ENCODE results near the gene BBLN.
A peak's percentile ranks its signal among the peaks of the same experiment; 100 is the strongest.
"Not testable (repeated sequence)": the region's sequence is repeated elsewhere in the genome, so short reads cannot be mapped to it uniquely, and the experiment has no call there.

Gene BBLN

GRCh38 chr9:128131346-128131745 is 28.7 kb upstream of the BBLN start:
- not testable (repeated sequence) for H3K9me3 Mint-ChIP-seq, DNase-seq

DNA sequence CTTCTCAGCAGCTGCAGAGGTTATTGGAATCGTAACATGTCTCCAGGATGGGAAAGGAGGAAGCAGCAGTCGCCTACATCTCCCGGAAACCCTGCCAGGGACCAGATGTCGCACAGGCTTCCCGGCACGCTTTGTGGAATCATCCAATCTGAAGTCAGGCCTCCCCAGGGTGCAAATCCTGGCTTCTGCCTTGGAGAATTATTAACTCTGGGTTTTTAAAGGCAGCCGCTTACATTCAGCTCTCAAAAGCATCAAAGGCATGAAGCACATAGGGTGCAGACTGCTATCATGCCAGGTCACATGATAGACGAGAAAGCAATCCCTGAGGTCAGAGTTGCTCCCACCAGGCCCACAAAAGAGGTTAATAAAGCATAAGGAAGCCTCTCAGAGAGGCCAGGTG is 27.9 kb upstream of the BBLN start:
- DNase-seq; H3K36me3 Mint-ChIP-seq (ENCODE audit: low read depth); H3K4me3 Mint-ChIP-seq; H3K27me3 Mint-ChIP-seq; H3K9me3 Mint-ChIP-seq; H3K27ac Mint-ChIP-seq: not testable (repeated sequence)
- peaks cover 15% of the 10 kb centered on the region for H3K4me1 Mint-ChIP-seq (ENCODE audit: low read depth)

More at GRCh38 chr9:128131346-128131745, 28.7 kb upstream of the BBLN start:
- not testable (repeated sequence) for H3K27ac Mint-ChIP-seq; H3K27me3 Mint-ChIP-seq; H3K4me3 Mint-ChIP-seq; H3K36me3 Mint-ChIP-seq (ENCODE audit: low read depth)
- H3K4me1 Mint-ChIP-seq (ENCODE audit: low read depth), result peaks cover 17% of the 10 kb centered on the region

- not testable (repeated sequence) for DNase-seq; H3K9me3 Mint-ChIP-seq; H3K4me1 Mint-ChIP-seq (ENCODE audit: low read depth); H3K27ac Mint-ChIP-seq; H3K27me3 Mint-ChIP-seq; H3K4me3 Mint-ChIP-seq; H3K36me3 Mint-ChIP-seq (ENCODE audit: low read depth)
Observed at GRCh38 chr9:128135561-128135960, 24.5 kb upstream of the BBLN start.

DNA sequence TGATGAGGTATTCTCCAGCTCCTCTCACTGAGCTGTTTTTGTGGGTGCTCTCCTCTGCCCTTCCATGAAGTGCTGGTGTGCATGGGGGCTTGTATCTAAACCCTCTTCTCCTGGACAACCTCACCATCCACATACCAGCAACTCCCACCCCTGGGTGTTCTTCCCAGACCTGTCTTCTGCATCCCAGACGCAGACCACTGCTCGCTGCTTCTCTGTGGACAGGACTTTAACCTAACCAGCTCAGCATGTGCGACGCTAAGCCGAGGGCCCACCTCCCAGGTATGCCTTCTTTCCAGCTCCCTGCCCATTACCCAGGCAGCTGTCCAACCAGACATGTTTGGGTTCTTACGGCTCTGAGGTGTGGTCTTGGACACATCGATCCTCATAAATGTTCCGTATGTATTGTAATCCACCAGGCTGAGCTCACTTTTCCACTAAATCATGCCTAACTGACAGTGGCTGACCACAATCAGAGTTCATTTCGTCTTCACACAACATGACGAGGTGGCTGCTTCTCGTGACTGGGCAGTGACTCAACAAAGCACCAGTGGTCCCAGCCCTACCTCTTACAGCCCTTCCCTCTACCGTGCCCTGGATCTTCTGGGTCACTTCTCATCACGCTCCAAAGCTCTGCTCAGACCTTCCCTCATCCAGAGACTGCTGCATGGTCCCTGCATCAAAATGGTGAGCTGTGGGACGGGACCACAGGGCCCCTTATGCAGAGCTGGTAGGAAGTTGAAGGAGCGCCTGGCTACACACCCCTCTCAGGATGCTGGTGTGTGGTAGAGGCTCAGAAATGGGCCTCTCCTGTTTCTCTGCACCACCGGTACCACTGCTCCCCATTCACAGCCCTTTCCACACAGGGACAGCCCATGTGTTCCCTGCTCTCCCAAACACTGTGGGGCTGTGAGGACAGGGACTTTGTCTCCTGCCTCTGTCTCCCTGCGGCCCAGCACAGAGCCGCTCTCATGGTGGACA is 23.0 kb upstream of the BBLN start:
- H3K4me3 Mint-ChIP-seq, result no peak overlapping the region
- no peak overlapping the region for H3K27ac Mint-ChIP-seq
- H3K36me3 Mint-ChIP-seq (ENCODE audit: low read depth), result no peaks in the 10 kb centered on the region
- no peaks in the 10 kb centered on the region for H3K9me3 Mint-ChIP-seq
- peaks cover 6% of the 10 kb centered on the region for H3K4me1 Mint-ChIP-seq (ENCODE audit: low read depth)
- no peak for DNase-seq
- H3K27me3 Mint-ChIP-seq, result peaks cover 4% of the 10 kb centered on the region

DNA sequence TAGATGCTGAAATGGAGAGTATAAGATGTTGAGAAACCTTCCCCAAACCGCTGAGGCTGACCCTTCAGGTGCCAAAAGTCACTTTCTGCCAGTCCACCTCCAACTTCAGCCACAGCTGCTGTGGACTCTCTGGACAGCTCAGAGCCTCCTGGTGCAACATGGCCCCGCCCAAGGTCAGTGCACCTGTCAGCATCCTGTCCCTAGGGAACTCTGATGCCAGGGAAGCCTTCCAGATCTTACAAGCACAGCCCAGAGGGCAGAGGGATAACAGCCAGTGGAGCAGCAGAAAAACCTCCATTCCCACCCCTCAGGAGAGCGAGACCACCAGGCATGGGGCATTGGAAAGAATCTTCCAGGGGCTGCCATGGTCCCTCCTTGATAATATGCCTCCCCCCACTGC is 22.1 kb upstream of the BBLN start:
- Mint-ChIP-seq H3K9me3 (no peaks in the 10 kb centered on the region), H3K27ac (no peak overlapping the region), H3K27me3 (no peaks in the 10 kb centered on the region), H3K4me3 (no peak overlapping the region), H3K36me3 (ENCODE audit: low read depth) (no peaks in the 10 kb centered on the region), H3K4me1 (ENCODE audit: low read depth) (peaks cover 12% of the 10 kb centered on the region)
- DNase-seq, result no peak

DNA sequence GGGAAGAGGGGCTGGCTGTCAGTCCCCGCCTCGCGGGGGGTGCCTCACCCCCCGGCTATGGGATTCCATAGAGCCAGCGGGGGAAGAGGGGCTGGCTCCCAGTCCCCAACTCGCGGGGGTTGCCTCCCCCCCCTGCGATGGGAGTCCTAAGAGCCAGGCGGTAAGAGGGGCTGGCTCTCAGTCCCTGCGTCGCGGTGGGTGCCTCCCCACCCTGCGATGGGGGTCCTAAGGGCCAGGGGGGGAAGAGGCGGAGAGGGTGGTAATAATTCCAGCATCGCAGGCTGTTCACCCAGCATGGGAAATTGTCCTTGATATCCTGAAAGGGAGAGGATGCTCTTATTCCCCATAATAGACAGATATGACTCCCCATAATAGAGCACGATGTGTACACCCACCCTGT is 20.4 kb upstream of the BBLN start:
- H3K36me3 Mint-ChIP-seq (ENCODE audit: low read depth), result no peaks in the 10 kb centered on the region
- H3K27ac Mint-ChIP-seq, result no peak overlapping the region
- H3K9me3 Mint-ChIP-seq, result no peaks in the 10 kb centered on the region
- H3K4me1 Mint-ChIP-seq (ENCODE audit: low read depth), result peaks cover 14% of the 10 kb centered on the region
- DNase-seq, result no peak
- no peak overlapping the region for H3K4me3 Mint-ChIP-seq
- no peaks in the 10 kb centered on the region for H3K27me3 Mint-ChIP-seq

GRCh38 chr9:128141604-128142003 is 18.5 kb upstream of the BBLN start:
- Mint-ChIP-seq H3K27ac (no peak overlapping the region), H3K4me1 (ENCODE audit: low read depth) (peaks cover 10% of the 10 kb centered on the region), H3K36me3 (ENCODE audit: low read depth) (no peaks in the 10 kb centered on the region), H3K9me3 (no peaks in the 10 kb centered on the region), H3K27me3 (no peaks in the 10 kb centered on the region), H3K4me3 (no peak overlapping the region)
- DNase-seq, result no peak

DNA sequence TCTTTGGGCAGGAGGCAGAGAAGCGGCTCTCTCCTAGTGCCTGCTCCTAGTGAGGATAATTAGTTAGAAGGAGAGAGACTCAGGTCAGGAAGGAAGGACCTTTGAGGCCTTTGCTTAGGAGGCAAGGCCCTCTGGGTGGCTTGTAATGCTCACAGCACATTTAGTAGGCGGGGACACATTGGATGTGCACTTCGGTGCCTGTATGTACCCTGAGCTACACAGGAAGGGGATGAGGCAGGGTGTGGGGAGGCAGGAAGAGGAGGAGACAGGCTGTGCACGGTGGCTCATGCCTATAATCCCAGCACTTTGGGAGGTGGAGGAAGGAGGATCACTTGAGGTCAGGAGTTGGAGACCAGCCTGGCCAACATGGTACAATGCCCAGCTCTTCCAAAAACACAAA is 18.0 kb upstream of the BBLN start:
- no peaks in the 10 kb centered on the region for H3K9me3 Mint-ChIP-seq
- no peak overlapping the region for H3K4me3 Mint-ChIP-seq
- peak overlapping the region; percentile 34 for H3K27ac Mint-ChIP-seq
- DNase-seq, result no peak
- H3K36me3 Mint-ChIP-seq (ENCODE audit: low read depth), result no peaks in the 10 kb centered on the region
- peaks cover 10% of the 10 kb centered on the region for H3K4me1 Mint-ChIP-seq (ENCODE audit: low read depth)
- H3K27me3 Mint-ChIP-seq, result no peaks in the 10 kb centered on the region

DNA sequence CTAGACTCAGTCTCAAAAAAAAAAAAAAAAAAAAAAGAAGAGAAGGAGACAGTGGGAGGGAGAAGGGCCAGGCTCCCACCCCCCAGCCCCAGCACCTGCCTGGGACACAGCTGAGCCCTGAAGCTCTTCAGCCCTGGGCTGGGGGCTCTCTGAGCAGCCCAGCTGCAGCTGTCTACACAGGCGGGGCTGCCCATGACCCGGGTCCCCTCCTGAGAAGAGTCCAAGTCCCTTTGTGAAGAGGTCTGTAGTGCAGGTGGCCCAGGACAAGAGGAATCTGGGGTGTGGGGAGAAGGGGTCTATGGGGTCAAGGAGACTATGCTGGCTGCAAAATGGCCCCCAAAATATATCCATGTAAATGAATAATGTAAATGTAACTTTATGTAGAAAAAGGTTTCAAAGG is 17.5 kb upstream of the BBLN start:
- no peaks in the 10 kb centered on the region for H3K27me3 Mint-ChIP-seq
- H3K4me1 Mint-ChIP-seq (ENCODE audit: low read depth), result peaks cover 10% of the 10 kb centered on the region
- no peak for DNase-seq
- H3K4me3 Mint-ChIP-seq, result no peak overlapping the region
- no peak overlapping the region for H3K27ac Mint-ChIP-seq
- H3K36me3 Mint-ChIP-seq (ENCODE audit: low read depth), result no peaks in the 10 kb centered on the region
- H3K9me3 Mint-ChIP-seq, result no peaks in the 10 kb centered on the region

DNA sequence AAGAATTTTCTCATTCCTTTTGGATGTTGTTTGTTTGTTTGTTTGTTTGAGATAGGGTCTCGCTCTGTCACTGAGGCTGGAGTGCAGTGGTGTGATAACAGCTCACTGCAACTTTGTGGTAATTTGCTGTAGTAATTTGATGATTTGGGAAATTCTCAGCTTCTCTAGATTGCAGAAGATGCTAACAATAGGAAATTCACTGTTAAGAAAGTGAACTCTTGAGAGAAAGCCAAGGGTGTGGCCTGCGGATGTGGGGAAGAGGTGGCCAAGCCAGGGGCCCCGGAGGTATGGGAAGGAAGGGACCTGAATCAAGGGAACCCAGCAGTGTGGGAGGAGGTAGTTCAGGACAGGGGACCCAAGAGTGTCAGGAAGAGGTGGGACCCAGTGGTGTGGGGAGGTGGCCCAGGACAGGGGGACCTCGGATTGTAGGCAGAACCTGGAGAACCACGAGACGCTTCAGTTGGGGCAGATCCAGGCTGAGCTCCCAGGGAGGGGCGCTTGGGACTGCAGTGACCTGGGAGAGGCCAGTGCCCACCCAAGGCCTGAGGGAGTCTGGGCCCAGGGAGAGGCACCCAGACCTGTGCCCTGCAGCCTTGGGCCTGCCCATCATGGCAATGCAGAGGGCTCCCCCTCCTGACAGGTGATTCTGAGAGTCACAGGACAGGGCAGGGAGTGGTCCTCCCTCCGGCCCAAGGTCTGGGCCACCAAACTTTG is 16.4 kb upstream of the BBLN start:
- no peaks in the 10 kb centered on the region for H3K9me3 Mint-ChIP-seq
- DNase-seq, result no peak
- H3K27ac Mint-ChIP-seq, result no peak overlapping the region
- no peaks in the 10 kb centered on the region for H3K27me3 Mint-ChIP-seq
- peaks cover 10% of the 10 kb centered on the region for H3K4me1 Mint-ChIP-seq (ENCODE audit: low read depth)
- H3K36me3 Mint-ChIP-seq (ENCODE audit: low read depth), result no peaks in the 10 kb centered on the region
- H3K4me3 Mint-ChIP-seq, result no peak overlapping the region

GRCh38 chr9:128144239-128145181 is 15.6 kb upstream of the BBLN start:
- no peak for DNase-seq
- no peak overlapping the region for H3K27ac Mint-ChIP-seq
- no peaks in the 10 kb centered on the region for H3K9me3 Mint-ChIP-seq
- H3K4me1 Mint-ChIP-seq (ENCODE audit: low read depth), result peaks cover 10% of the 10 kb centered on the region
- H3K4me3 Mint-ChIP-seq, result no peak overlapping the region
- H3K36me3 Mint-ChIP-seq (ENCODE audit: low read depth), result no peaks in the 10 kb centered on the region
- H3K27me3 Mint-ChIP-seq, result no peaks in the 10 kb centered on the region

- Mint-ChIP-seq H3K4me1 (ENCODE audit: low read depth) (peaks cover 10% of the 10 kb centered on the region), H3K4me3 (no peak overlapping the region), H3K27me3 (no peaks in the 10 kb centered on the region), H3K36me3 (ENCODE audit: low read depth) (no peaks in the 10 kb centered on the region), H3K9me3 (no peaks in the 10 kb centered on the region), H3K27ac (no peak overlapping the region)
- DNase-seq, result no peak
Observed at GRCh38 chr9:128145536-128145935, 14.5 kb upstream of the BBLN start.

DNA sequence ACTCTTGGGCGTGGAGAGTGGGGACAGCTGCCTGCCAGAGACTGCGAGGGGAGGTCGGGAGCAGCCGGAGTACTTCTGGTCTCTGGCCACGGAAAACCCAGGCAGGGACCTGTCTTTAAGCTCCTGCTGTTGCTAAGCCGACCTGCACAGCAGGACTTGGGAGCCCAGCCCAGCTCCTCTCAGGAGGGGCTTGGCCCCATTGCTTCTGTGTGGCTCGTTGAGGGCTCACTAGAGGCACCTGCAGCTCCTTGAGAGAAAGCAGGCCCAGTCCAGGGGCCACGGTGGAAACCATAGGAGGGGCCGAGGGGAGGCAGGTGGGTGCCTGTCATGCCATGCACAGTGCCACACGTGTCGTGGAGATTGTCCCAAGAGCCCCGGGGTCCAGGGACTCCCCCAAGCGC is 14.1 kb upstream of the BBLN start:
- Mint-ChIP-seq H3K4me1 (ENCODE audit: low read depth) (peaks cover 10% of the 10 kb centered on the region), H3K27ac (no peak overlapping the region), H3K4me3 (no peak overlapping the region), H3K36me3 (ENCODE audit: low read depth) (no peaks in the 10 kb centered on the region), H3K9me3 (no peaks in the 10 kb centered on the region), H3K27me3 (no peaks in the 10 kb centered on the region)
- DNase-seq, result no peak

GRCh38 chr9:128146591-128147120 is 13.4 kb upstream of the BBLN start:
- peaks cover 10% of the 10 kb centered on the region for H3K4me1 Mint-ChIP-seq (ENCODE audit: low read depth)
- H3K9me3 Mint-ChIP-seq, result no peaks in the 10 kb centered on the region
- H3K4me3 Mint-ChIP-seq, result no peak overlapping the region
- no peak for DNase-seq
- no peaks in the 10 kb centered on the region for H3K36me3 Mint-ChIP-seq (ENCODE audit: low read depth)
- H3K27me3 Mint-ChIP-seq, result no peaks in the 10 kb centered on the region
- H3K27ac Mint-ChIP-seq, result no peak overlapping the region
